ENCODE data around the gene TTC21B.
A peak's percentile ranks its signal among the peaks of the same experiment; 100 is the strongest.
"Not testable (repeated sequence)": the region's sequence is repeated elsewhere in the genome, so short reads cannot be mapped to it uniquely, and the experiment has no call there.

The TTC21B gene

DNA sequence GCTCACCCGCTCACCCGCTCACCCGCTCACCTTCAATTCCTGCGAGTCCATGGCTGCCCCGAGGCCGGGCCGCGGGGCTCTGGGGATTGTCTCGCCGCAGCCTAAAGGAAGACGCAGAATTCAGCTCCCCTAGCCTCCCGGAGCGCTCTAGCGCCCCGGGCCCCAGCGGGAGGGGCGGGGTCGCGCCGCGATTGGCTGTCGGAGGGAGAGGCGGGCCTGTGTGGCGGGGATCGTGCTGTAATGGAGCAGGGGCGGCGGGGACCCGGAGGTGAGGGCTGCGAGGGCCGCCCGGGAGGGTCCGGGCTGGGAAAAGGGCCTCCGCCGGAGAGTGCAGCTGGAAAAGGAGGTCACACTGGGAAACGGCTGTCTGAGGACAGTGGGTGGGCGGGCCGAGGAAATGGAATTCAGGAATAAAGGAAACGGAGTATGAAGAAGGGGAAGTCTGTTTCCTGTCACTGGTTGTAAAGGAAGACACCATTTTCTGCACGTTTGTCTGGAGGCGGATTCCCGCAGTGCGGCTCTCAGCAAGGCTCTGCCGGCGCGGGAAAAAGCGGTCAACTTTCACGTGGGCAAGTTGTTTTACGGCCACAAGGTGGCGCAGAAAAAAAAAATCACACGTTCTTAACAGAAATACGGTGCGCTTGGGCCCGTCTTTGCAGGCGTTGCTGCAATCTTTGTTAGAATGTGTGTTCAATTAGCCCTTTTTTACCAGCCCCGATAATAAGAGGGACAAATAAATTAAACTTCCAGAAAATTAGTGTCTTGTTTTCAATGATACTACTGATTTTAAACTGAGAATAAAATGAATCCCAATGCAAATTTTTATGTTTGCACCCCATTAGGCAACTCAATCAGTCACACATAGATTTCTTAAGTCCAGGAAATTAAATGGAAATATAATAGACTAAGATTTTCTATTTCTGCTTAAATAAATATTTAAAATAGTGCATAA, at the start of gene TTC21B:
TSS of gene TTC21B (minus strand) at position 122 of the 952 bp plus-strand sequence. CDS start at position 51, 71 bp downstream.
- ATAC-seq (ENCODE audit: low read depth) (peak; percentile 90), DNase-seq (ENCODE audit: low spot score in 2 of 2) (peak; percentile 88 to 89)
- H3K4me3 Mint-ChIP-seq = peak within 1 kb of the TSS; percentile 14
- H3K36me3 Mint-ChIP-seq = no peaks in the 10 kb centered on the region
- no peak within 1 kb of the TSS for H3K27ac Mint-ChIP-seq
- H3K27me3 Mint-ChIP-seq = no peaks in the 10 kb centered on the region
- H3K9me3 Mint-ChIP-seq = no peaks in the 10 kb centered on the region
- peaks cover 7% of the 10 kb centered on the region for H3K4me1 Mint-ChIP-seq

DNA sequence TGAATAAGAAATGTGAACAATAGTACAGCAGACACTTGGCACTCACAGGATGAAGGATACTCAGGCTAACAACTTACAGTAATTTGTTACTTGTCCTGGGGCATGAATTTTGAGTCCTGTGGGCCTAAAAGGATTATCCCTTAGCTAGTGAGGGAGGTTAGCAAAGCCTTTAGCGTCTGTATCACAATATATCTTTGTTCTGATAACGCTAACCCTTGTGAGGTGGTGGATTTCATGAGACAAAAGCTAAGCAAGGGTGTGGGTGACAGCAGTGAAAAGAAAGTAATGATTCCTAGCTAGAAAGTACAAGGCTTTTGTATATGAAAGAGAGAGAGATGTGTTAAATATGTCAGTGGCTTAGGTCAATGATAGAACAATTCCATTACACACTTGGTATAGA, 46.8 kb upstream of the TTC21B start:
- Mint-ChIP-seq H3K36me3 (no peaks in the 10 kb centered on the region), H3K4me1 (no peaks in the 10 kb centered on the region), H3K9me3 (no peaks in the 10 kb centered on the region), H3K27ac (no peak overlapping the region), H3K4me3 (no peak overlapping the region), H3K27me3 (peaks cover 2% of the 10 kb centered on the region)
- ATAC-seq (ENCODE audit: low read depth) (no peak), DNase-seq (ENCODE audit: low spot score in 2 of 2) (no peak)

DNA sequence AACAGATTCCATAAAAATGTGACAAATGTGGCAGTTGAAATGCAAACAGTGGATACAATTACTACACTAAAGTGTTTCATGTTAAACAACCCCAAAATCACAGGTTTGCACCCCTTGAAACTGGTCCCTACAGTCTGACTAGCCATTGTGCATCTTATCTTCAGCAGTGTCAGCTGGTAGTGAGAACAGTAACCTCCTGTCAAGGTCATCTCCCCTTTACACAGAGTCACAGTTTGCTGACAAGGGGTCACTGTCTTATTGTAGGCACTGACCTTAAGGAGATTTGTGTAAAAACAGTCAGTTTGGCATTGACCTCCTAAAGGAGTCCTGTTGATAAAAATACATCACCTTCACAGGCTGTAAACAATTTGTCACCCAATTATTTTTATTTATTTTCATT, 37.3 kb upstream of the TTC21B start:
- H3K4me3 Mint-ChIP-seq = no peak overlapping the region
- H3K4me1 Mint-ChIP-seq = no peaks in the 10 kb centered on the region
- H3K36me3 Mint-ChIP-seq = no peaks in the 10 kb centered on the region
- no peaks in the 10 kb centered on the region for H3K9me3 Mint-ChIP-seq
- no peak overlapping the region for H3K27ac Mint-ChIP-seq
- no peak for ATAC-seq (ENCODE audit: low read depth)
- no peak for DNase-seq (ENCODE audit: low spot score in 2 of 2)
- H3K27me3 Mint-ChIP-seq = peaks cover 3% of the 10 kb centered on the region

GRCh38 chr2:165989851-165990250, 36.3 kb upstream of the TTC21B start:
- Mint-ChIP-seq H3K27me3 (peaks cover 7% of the 10 kb centered on the region), H3K36me3 (no peaks in the 10 kb centered on the region), H3K9me3 (no peaks in the 10 kb centered on the region), H3K4me3 (no peak overlapping the region), H3K4me1 (no peaks in the 10 kb centered on the region), H3K27ac (no peak overlapping the region)
- DNase-seq (ENCODE audit: low spot score in 2 of 2) = no peak
- no peak for ATAC-seq (ENCODE audit: low read depth)

- DNase-seq (ENCODE audit: low spot score in 2 of 2) = no peak
- H3K4me3 Mint-ChIP-seq = no peak overlapping the region
- no peaks in the 10 kb centered on the region for H3K4me1 Mint-ChIP-seq
These were observed 31.5 kb upstream of the TTC21B start for GRCh38 chr2:165985120-165985519.

DNA sequence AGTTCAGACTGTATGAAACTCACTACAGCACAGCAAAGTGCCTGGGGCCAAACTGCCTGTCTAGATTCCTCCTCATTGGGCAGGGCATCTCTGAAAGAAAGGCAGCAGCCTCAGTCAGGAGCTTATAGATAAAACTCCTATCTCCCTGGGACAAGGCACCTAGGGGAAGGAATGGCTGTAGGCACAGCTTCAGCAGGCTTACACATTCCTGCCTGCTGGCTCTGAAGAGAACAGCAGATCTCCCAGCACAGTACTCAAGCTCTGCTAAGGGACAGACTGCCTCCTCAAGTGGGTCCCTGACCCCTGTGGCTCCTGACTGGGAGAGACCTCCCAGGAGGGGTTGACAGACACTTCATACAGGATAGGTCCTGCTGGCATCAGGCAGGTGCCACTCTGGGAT, 18.6 kb upstream of the TTC21B start:
- not testable (repeated sequence) for H3K4me1 Mint-ChIP-seq; H3K4me3 Mint-ChIP-seq; H3K9me3 Mint-ChIP-seq; H3K27ac Mint-ChIP-seq; H3K36me3 Mint-ChIP-seq; ATAC-seq (ENCODE audit: low read depth); DNase-seq (ENCODE audit: low spot score in 2 of 2)
- H3K27me3 Mint-ChIP-seq = peaks cover 16% of the 10 kb centered on the region

More at GRCh38 chr2:165985120-165985519, 31.5 kb upstream of the TTC21B start:
- no peaks in the 10 kb centered on the region for H3K9me3 Mint-ChIP-seq
- H3K27me3 Mint-ChIP-seq = peaks cover 15% of the 10 kb centered on the region
- no peak overlapping the region for H3K27ac Mint-ChIP-seq
- ATAC-seq (ENCODE audit: low read depth) = no peak
- no peaks in the 10 kb centered on the region for H3K36me3 Mint-ChIP-seq

GRCh38 chr2:165970663-165971062, 17.1 kb upstream of the TTC21B start:
- Mint-ChIP-seq H3K36me3 (no peaks in the 10 kb centered on the region), H3K27ac (no peak overlapping the region), H3K4me1 (no peaks in the 10 kb centered on the region), H3K4me3 (no peak overlapping the region), H3K27me3 (peaks cover 18% of the 10 kb centered on the region), H3K9me3 (no peaks in the 10 kb centered on the region)
- ATAC-seq (ENCODE audit: low read depth) (no peak), DNase-seq (ENCODE audit: low spot score in 2 of 2) (no peak)

DNA sequence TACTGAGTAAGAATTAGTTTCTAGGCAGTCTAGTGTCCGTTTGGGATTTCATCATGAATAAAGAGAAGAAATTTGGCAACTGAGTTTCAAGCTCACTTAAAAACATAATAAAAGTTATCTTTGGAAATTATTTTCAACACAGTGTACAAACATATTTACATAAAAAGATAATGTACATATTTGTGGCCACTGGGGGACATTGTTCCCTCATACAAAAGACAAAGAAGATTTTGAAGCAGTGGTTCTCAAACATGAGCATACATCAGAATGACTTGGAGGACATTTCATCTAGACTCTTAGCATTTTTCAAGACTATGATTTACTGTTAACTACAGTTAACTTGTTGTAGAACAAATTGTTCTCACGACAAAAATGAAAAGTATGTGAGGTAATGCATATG, 15.7 kb upstream of the TTC21B start:
- H3K4me3 Mint-ChIP-seq = no peak overlapping the region
- H3K9me3 Mint-ChIP-seq = no peaks in the 10 kb centered on the region
- DNase-seq (ENCODE audit: low spot score in 2 of 2) (no peak), ATAC-seq (ENCODE audit: low read depth) (no peak)
- H3K4me1 Mint-ChIP-seq = no peaks in the 10 kb centered on the region
- no peaks in the 10 kb centered on the region for H3K36me3 Mint-ChIP-seq
- no peak overlapping the region for H3K27ac Mint-ChIP-seq
- H3K27me3 Mint-ChIP-seq = peaks cover 18% of the 10 kb centered on the region

DNA sequence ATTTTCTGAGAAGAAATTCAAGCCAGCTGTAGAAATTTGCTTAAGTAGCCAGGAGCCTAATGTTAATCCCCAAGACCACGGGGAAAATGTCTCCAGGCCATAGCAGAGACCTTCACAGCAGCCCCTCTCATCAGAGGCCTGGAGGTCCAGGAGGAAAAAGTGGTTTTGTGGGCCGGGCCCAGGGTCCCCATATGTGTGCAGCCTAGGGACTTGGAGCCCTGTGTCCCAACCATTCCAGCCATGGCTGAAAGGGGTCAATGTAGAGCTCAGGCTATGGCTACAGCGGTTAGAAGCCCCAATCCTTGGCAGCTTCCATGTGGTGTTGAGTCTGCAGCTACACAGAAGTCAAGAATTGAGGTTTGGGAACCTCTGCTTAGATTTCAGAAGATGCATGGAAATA, 14.2 kb upstream of the TTC21B start:
- Mint-ChIP-seq H3K27ac (no peak overlapping the region), H3K36me3 (no peaks in the 10 kb centered on the region), H3K4me1 (no peaks in the 10 kb centered on the region), H3K4me3 (no peak overlapping the region), H3K27me3 (peaks cover 12% of the 10 kb centered on the region), H3K9me3 (no peaks in the 10 kb centered on the region)
- ATAC-seq (ENCODE audit: low read depth) (no peak), DNase-seq (ENCODE audit: low spot score in 2 of 2) (no peak)

- DNase-seq (ENCODE audit: low spot score in 2 of 2) = no peak
- no peak for ATAC-seq (ENCODE audit: low read depth)
- Mint-ChIP-seq H3K4me3 (no peak overlapping the region), H3K9me3 (no peaks in the 10 kb centered on the region), H3K27me3 (no peaks in the 10 kb centered on the region), H3K36me3 (no peaks in the 10 kb centered on the region), H3K27ac (no peak overlapping the region), H3K4me1 (no peaks in the 10 kb centered on the region)
These were observed 8.2 kb upstream of the TTC21B start for GRCh38 chr2:165961818-165962217.

DNA sequence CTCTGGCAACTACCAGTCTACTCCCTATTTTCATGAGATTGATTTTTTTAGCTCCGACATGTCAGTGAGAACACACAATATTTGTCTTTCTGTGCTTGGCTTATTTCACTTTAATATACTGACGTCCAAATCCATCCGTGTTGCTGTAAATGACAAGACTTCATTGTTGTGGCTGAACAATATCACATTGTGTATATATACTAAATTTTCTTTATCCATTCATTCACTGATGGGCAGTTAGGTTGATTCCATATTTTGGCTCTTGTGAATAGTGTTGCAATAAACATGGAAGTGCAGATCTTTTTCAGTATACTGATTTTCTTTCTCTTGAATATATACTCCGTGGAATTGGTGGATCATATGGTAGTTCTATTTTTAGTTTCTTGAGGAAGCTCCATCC, 5.8 kb upstream of the TTC21B start:
- DNase-seq (ENCODE audit: low spot score in 2 of 2) (no peak), ATAC-seq (ENCODE audit: low read depth) (no peak)
- Mint-ChIP-seq H3K9me3 (no peaks in the 10 kb centered on the region), H3K36me3 (no peaks in the 10 kb centered on the region), H3K27ac (no peak overlapping the region), H3K4me1 (peaks cover 7% of the 10 kb centered on the region), H3K4me3 (no peak overlapping the region), H3K27me3 (no peaks in the 10 kb centered on the region)

GRCh38 chr2:165958313-165958960, 4.9 kb upstream of the TTC21B start:
- ATAC-seq (ENCODE audit: low read depth) = no peak
- H3K9me3 Mint-ChIP-seq = no peaks in the 10 kb centered on the region
- H3K4me3 Mint-ChIP-seq = no peak overlapping the region
- H3K4me1 Mint-ChIP-seq = peaks cover 7% of the 10 kb centered on the region
- DNase-seq (ENCODE audit: low spot score in 2 of 2) = no peak
- no peaks in the 10 kb centered on the region for H3K36me3 Mint-ChIP-seq
- H3K27ac Mint-ChIP-seq = no peak overlapping the region
- no peaks in the 10 kb centered on the region for H3K27me3 Mint-ChIP-seq

- no peak overlapping the region for H3K27ac Mint-ChIP-seq
- DNase-seq (ENCODE audit: low spot score in 2 of 2) (no peak), ATAC-seq (ENCODE audit: low read depth) (no peak)
- H3K9me3 Mint-ChIP-seq = no peaks in the 10 kb centered on the region
- no peak overlapping the region for H3K4me3 Mint-ChIP-seq
- H3K27me3 Mint-ChIP-seq = no peaks in the 10 kb centered on the region
- H3K4me1 Mint-ChIP-seq = peaks cover 7% of the 10 kb centered on the region
- H3K36me3 Mint-ChIP-seq = no peaks in the 10 kb centered on the region
These were observed 3.6 kb upstream of the TTC21B start for GRCh38 chr2:165957030-165957675.

GRCh38 chr2:165953306-165953654, 296 bp downstream of the TTC21B start:
- no peak overlapping the region for H3K27ac Mint-ChIP-seq
- no peak overlapping the region for H3K4me3 Mint-ChIP-seq
- H3K36me3 Mint-ChIP-seq = no peaks in the 10 kb centered on the region
- ATAC-seq (ENCODE audit: low read depth) (peak; percentile 42), DNase-seq (ENCODE audit: low spot score in 2 of 2) (no peak)
- H3K4me1 Mint-ChIP-seq = peaks cover 7% of the 10 kb centered on the region
- H3K27me3 Mint-ChIP-seq = no peaks in the 10 kb centered on the region
- no peaks in the 10 kb centered on the region for H3K9me3 Mint-ChIP-seq

Measured in memory B cell (primary cell).